ENCODE data around the gene SP140. TPM values are rescaled to one million over a fixed set of nuclear protein-coding genes. Genes with fewer than 3 reads are reported as not detected.
A peak's percentile ranks its signal among the peaks of the same experiment; 100 is the strongest.

Gene SP140
- total and polyA plus RNA-seq, 9 of the 15 experiments (the other 6 are each of a cell fraction or from before 2014, with no cell fraction given) = 0.04 to 1.1 (median 0.57) TPM; not detected in 1

DNA sequence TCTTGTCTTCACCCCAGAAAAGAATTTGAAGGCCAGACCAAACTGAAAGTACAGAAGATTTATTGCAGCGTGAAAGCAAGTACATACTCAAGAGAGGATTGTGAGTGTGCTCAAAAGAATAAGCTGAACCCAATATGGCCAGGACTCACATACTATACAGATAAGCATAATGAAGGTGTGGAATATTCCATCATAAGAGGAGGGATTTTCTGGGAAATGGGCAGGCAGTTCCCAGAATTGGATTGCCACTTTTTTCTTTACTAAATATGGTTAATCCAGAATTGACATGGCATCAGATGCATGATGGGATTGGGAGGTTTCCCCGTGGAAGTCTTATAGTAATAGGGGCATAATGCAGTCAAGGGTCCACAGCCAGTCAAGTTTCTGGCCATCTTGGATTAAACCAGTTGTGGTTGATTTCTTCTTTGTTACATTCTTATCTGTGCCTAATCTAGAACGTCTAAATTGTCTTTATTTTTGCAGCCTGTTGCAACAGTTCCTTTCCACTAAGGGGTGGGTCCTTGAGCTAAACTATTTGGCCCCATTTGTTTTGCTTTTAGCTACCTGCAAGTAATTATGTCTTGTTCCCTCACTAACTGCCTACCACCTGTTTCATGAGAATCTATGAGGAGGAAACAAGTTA lies 110.4 kb downstream of the SP140 start (continued):
- TF ChIP-seq, protein P1, sequence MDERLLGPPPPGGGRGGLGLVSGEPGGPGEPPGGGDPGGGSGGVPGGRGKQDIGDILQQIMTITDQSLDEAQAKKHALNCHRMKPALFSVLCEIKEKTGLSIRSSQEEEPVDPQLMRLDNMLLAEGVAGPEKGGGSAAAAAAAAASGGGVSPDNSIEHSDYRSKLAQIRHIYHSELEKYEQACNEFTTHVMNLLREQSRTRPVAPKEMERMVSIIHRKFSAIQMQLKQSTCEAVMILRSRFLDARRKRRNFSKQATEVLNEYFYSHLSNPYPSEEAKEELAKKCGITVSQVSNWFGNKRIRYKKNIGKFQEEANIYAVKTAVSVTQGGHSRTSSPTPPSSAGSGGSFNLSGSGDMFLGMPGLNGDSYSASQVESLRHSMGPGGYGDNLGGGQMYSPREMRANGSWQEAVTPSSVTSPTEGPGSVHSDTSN (CRISPR knock-in tag; IDR thresholded peaks at IDR 0.05; ENCODE audit: low read depth) = no peak
- TF ChIP-seq, protein P1 (tag; conservative IDR thresholded peaks at IDR 0.05; ENCODE audit: low read depth) = peak; percentile 72
- TF ChIP-seq ZNF282 (CRISPR knock-in tag; IDR thresholded peaks at IDR 0.05) (no peak), DPF2 (IDR thresholded peaks at IDR 0.05) (no peak; the same call in 1 of the 2 replicates), MCM2 (IDR thresholded peaks at IDR 0.05; ENCODE audit: low read depth) (no peak), ZNF263 (CRISPR knock-in tag; IDR thresholded peaks at IDR 0.05; ENCODE audit: borderline replicate concordance) (no peak), PTBP1 (IDR thresholded peaks at IDR 0.05; ENCODE audit: low read depth, low read length) (no peak), SMAD1 (IDR thresholded peaks at IDR 0.05; ENCODE audit: low read depth, low read length, partially characterized antibody) (no peak), ZKSCAN1 (IDR thresholded peaks at IDR 0.05; ENCODE audit: low read depth, low read length) (no peak), GTF2E2 (tag; IDR thresholded peaks at IDR 0.05) (no peak), ZNF232 (CRISPR knock-in tag; IDR thresholded peaks at IDR 0.05) (no peak), SMARCC2 (IDR thresholded peaks at IDR 0.05; ENCODE audit: low read depth) (no peak; the same call in 1 of the 2 replicates), ZNF184 (CRISPR knock-in tag; IDR thresholded peaks at IDR 0.05) (no peak), BDP1 (IDR thresholded peaks at IDR 0.05; ENCODE audit: insufficient read depth, insufficient read length) (no peak), RBM39 (optimal IDR thresholded peaks at IDR 0.05; ENCODE audit: low read depth, low read length) (no peak), CHD2 (IDR thresholded peaks at IDR 0.05; ENCODE audit: low read depth, low read length) (no peak), ZNF41 (CRISPR knock-in tag; conservative IDR thresholded peaks at IDR 0.05) (0 out of 2 replicates have a peak, but pooled peaks have one; percentile 20)
- TF ChIP-seq, protein P2, sequence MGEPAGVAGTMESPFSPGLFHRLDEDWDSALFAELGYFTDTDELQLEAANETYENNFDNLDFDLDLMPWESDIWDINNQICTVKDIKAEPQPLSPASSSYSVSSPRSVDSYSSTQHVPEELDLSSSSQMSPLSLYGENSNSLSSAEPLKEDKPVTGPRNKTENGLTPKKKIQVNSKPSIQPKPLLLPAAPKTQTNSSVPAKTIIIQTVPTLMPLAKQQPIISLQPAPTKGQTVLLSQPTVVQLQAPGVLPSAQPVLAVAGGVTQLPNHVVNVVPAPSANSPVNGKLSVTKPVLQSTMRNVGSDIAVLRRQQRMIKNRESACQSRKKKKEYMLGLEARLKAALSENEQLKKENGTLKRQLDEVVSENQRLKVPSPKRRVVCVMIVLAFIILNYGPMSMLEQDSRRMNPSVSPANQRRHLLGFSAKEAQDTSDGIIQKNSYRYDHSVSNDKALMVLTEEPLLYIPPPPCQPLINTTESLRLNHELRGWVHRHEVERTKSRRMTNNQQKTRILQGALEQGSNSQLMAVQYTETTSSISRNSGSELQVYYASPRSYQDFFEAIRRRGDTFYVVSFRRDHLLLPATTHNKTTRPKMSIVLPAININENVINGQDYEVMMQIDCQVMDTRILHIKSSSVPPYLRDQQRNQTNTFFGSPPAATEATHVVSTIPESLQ (CRISPR knock-in tag; IDR thresholded peaks at IDR 0.05) = no peak
- TF ChIP-seq, protein P3, sequence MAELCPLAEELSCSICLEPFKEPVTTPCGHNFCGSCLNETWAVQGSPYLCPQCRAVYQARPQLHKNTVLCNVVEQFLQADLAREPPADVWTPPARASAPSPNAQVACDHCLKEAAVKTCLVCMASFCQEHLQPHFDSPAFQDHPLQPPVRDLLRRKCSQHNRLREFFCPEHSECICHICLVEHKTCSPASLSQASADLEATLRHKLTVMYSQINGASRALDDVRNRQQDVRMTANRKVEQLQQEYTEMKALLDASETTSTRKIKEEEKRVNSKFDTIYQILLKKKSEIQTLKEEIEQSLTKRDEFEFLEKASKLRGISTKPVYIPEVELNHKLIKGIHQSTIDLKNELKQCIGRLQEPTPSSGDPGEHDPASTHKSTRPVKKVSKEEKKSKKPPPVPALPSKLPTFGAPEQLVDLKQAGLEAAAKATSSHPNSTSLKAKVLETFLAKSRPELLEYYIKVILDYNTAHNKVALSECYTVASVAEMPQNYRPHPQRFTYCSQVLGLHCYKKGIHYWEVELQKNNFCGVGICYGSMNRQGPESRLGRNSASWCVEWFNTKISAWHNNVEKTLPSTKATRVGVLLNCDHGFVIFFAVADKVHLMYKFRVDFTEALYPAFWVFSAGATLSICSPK (IDR thresholded peaks at IDR 0.05; ENCODE audit: borderline replicate concordance) = no peak
- TF ChIP-seq, protein P4, sequence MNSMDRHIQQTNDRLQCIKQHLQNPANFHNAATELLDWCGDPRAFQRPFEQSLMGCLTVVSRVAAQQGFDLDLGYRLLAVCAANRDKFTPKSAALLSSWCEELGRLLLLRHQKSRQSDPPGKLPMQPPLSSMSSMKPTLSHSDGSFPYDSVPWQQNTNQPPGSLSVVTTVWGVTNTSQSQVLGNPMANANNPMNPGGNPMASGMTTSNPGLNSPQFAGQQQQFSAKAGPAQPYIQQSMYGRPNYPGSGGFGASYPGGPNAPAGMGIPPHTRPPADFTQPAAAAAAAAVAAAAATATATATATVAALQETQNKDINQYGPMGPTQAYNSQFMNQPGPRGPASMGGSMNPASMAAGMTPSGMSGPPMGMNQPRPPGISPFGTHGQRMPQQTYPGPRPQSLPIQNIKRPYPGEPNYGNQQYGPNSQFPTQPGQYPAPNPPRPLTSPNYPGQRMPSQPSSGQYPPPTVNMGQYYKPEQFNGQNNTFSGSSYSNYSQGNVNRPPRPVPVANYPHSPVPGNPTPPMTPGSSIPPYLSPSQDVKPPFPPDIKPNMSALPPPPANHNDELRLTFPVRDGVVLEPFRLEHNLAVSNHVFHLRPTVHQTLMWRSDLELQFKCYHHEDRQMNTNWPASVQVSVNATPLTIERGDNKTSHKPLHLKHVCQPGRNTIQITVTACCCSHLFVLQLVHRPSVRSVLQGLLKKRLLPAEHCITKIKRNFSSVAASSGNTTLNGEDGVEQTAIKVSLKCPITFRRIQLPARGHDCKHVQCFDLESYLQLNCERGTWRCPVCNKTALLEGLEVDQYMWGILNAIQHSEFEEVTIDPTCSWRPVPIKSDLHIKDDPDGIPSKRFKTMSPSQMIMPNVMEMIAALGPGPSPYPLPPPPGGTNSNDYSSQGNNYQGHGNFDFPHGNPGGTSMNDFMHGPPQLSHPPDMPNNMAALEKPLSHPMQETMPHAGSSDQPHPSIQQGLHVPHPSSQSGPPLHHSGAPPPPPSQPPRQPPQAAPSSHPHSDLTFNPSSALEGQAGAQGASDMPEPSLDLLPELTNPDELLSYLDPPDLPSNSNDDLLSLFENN (IDR thresholded peaks at IDR 0.05; ENCODE audit: low read depth in 2 of 2, low read length in 2 of 2) = no peak
